Stomach (tissue), 9 donors: ENCODE measurements around the gene LDLRAD3. TPM values are rescaled to one million over a fixed set of nuclear protein-coding genes. Genes with fewer than 3 reads are reported as not detected.

Experiments used
- DNase-seq, 2 donors: peaks; one replicate each; pipeline versions ENCODE4 v3.0.0 to v3.0.0-alpha.2; 2013 to 2019
- H3K27ac ChIP-seq, 5 donors: fragments of 200-600 bp in 4 of 5; sonication (generic) in 4 of 5; one replicate each; pipeline ENCODE4 v1.5.1; 2013 to 2019; ENCODE audit warnings: mild to moderate bottlenecking in 1 of 5, moderate library complexity in 1 of 5
- H3K27me3 ChIP-seq, 3 donors: fragments of 200-600 bp; sonication (generic); one replicate each; pipeline ENCODE4 v1.5.1; 2017 to 2019; ENCODE audit warnings: mixed run types in 1 of 3
- H3K36me3 ChIP-seq, 4 donors: fragments of 200-600 bp; sonication (generic); 1 replicate in 3 of 4; 2 replicates in 1 of 4; pipeline ENCODE4 v1.5.1; 2016 to 2019
- H3K4me1 ChIP-seq, 4 donors: fragments of 200-600 bp; sonication (generic); one replicate each; pipeline ENCODE4 v1.5.1; 2016 to 2019
- H3K4me3 ChIP-seq, 4 donors: fragments of 200-600 bp; sonication (generic) in 3 of 4; one replicate each; pipeline ENCODE4 v1.5.1; 2016 to 2019; ENCODE audit warnings: mild to moderate bottlenecking in 1 of 4
- H3K9me3 ChIP-seq, 4 donors: fragments of 200-600 bp; sonication (generic); one replicate each; pipeline ENCODE4 v1.5.1; 2016 to 2019
- CTCF ChIP-seq, 7 experiments: fragments of 450-650 bp in 4 of 7; fragments of 200-600 bp in 3 of 7; sonication (generic) in 3 of 7; IDR thresholded peaks; one replicate each; pipeline ENCODE4 v1.5.1; 2016 to 2019; ENCODE audit warnings: antibody characterized with exemption in 7 of 7, control low read depth in 2 of 7, mild to moderate bottlenecking in 1 of 7
- EP300 ChIP-seq: sonication (generic); formaldehyde crosslinking; IDR thresholded peaks from one replicate; pipeline ENCODE4 v1.6.1; 2017; ENCODE audit warnings: antibody characterized with exemption
- POLR2A ChIP-seq, 4 donors: fragments of 450-650 bp; IDR thresholded peaks; one replicate each; pipeline ENCODE4 v1.6.1; 2016; ENCODE audit warnings: antibody characterized with exemption in 4 of 4, control low read depth in 2 of 4, mild to moderate bottlenecking in 1 of 4, moderate library complexity in 1 of 4
- POLR2AphosphoS5 ChIP-seq, 3 donors: sonication (generic); formaldehyde crosslinking; IDR thresholded peaks; one replicate each; pipeline ENCODE4 v1.6.1; 2016; ENCODE audit warnings: antibody characterized with exemption in 3 of 3
- WGBS, 5 donors: extraction: QIAGEN DNeasy Blood & Tissue Kit in 3 of 5; methylation state at CpG; one replicate each; pipeline versions ENCODE4 v1.1.5 to v1.1.7; 2013 to 2018; 5-methylcytosine and 5-hydroxymethylcytosine counted together
- intact Hi-C: fragments of 100-400 bp; cut with DNase I; formaldehyde crosslinking; loops from one replicate; pipeline ENCODE4 v1.15.1; 2023; ENCODE audit warnings: low total_unique reads
- polyA plus RNA-seq, 3 donors: library from polyadenylated mRNA; stranded (reverse); fragments of 200-250 nt; gene quantifications; one replicate each; pipeline ENCODE4 v1.2.3, GENCODE V29; 2013
- total RNA-seq, 5 donors: library from RNA; depleted of rRNA; stranded (reverse); fragments of >200 nt; gene quantifications; one replicate each; pipeline versions ENCODE4 v1.1.0 to v1.2.3, GENCODE V29; 2014 to 2016
- donor health status: healthy with polysubstance abuse.
- donor health status: Bipolar disorder and iron deficiency.
- donor health status: healthy.

The LDLRAD3 gene
- total and polyA plus RNA-seq, 8 donors = 2.0 to 22.8 (median 7.9) TPM

- no peaks in the 10 kb centered on the region for H3K9me3 ChIP-seq
- no peaks in the 10 kb centered on the region for H3K36me3 ChIP-seq
- intact Hi-C loops = no loop called here
- DNase-seq = no peak
- H3K27me3 ChIP-seq = no peaks in the 10 kb centered on the region
- H3K27ac ChIP-seq = no peak overlapping the region
- no peak overlapping the region for H3K4me3 ChIP-seq
- H3K4me1 ChIP-seq = peaks cover 0 to 10% (median 5%) of the 10 kb centered on the region in 4 donors
- TF ChIP-seq POLR2A (IDR thresholded peaks at IDR 0.05) (no peak), CTCF (IDR thresholded peaks at IDR 0.05) (no peak), EP300 (no peak), POLR2AphosphoS5 (IDR thresholded peaks at IDR 0.05) (no peak)
These were observed 30.8 kb upstream of the LDLRAD3 start for GRCh38 chr11:35912883-35913624.

GRCh38 chr11:35914816-35915215, 29.0 kb upstream of the LDLRAD3 start:
- 65 to 85% (median 72%) methylated on average over 3 of the region's 3 CpGs for WGBS, 5 donors
- H3K4me3 ChIP-seq = no peak overlapping the region
- no peak overlapping the region for H3K27ac ChIP-seq
- no peaks in the 10 kb centered on the region for H3K4me1 ChIP-seq
- no peaks in the 10 kb centered on the region for H3K36me3 ChIP-seq
- no peak for DNase-seq
- no peaks in the 10 kb centered on the region for H3K9me3 ChIP-seq
- intact Hi-C loops = no loop called here
- TF ChIP-seq POLR2A (IDR thresholded peaks at IDR 0.05) (no peak), POLR2AphosphoS5 (IDR thresholded peaks at IDR 0.05) (no peak), CTCF (IDR thresholded peaks at IDR 0.05) (no peak), EP300 (no peak)
- H3K27me3 ChIP-seq = no peaks in the 10 kb centered on the region

- DNase-seq = no peak
- Histone ChIP-seq H3K4me1 (no peaks in the 10 kb centered on the region), H3K4me3 (no peak overlapping the region), H3K36me3 (no peaks in the 10 kb centered on the region), H3K9me3 (no peaks in the 10 kb centered on the region), H3K27ac (no peak overlapping the region), H3K27me3 (no peaks in the 10 kb centered on the region)
- intact Hi-C loops = no loop called here
- TF ChIP-seq POLR2AphosphoS5 (IDR thresholded peaks at IDR 0.05) (no peak), CTCF (IDR thresholded peaks at IDR 0.05) (no peak), POLR2A (IDR thresholded peaks at IDR 0.05) (no peak), EP300 (no peak)
- WGBS, 5 donors = 80 to 94% (median 82%) methylated on average over 1 of the region's 1 CpG
These were observed 27.6 kb upstream of the LDLRAD3 start for GRCh38 chr11:35916270-35916669.

GRCh38 chr11:35917676-35918075, 26.2 kb upstream of the LDLRAD3 start:
- WGBS, 5 donors = 81 to 84% (median 81%) methylated on average over 4 of the region's 4 CpGs
- no peak for TF ChIP-seq POLR2AphosphoS5 (IDR thresholded peaks at IDR 0.05)
- DNase-seq = no peak
- intact Hi-C loops = no loop called here
- Histone ChIP-seq H3K27ac (no peak overlapping the region), H3K9me3 (no peaks in the 10 kb centered on the region), H3K27me3 (no peaks in the 10 kb centered on the region), H3K4me3 (no peak overlapping the region), H3K4me1 (no peaks in the 10 kb centered on the region), H3K36me3 (no peaks in the 10 kb centered on the region)

- H3K4me1 ChIP-seq = no peaks in the 10 kb centered on the region
- H3K27ac ChIP-seq = no peak overlapping the region
- no peaks in the 10 kb centered on the region for H3K36me3 ChIP-seq
- H3K4me3 ChIP-seq = no peak overlapping the region
- intact Hi-C loops = no loop called here
- no peaks in the 10 kb centered on the region for H3K27me3 ChIP-seq
- DNase-seq = no peak
- H3K9me3 ChIP-seq = no peaks in the 10 kb centered on the region
- WGBS, 5 donors = 81 to 94% (median 91%) methylated on average over 2 of the region's 2 CpGs
- TF ChIP-seq CTCF (IDR thresholded peaks at IDR 0.05) = no peak
- no peak for TF ChIP-seq POLR2A (IDR thresholded peaks at IDR 0.05)
- no peak for TF ChIP-seq EP300
- TF ChIP-seq POLR2AphosphoS5 (IDR thresholded peaks at IDR 0.05) = no peak
These were observed 25.1 kb upstream of the LDLRAD3 start for GRCh38 chr11:35918716-35919115.
